NCI-H1105 (cell line): ENCODE measurements around the gene MICOS13.

Source experiments
- DNase-seq: peaks from one replicate; lab custom pipeline; 2025; lab: John Stamatoyannopoulos, UW

Gene MICOS13

GRCh38 chr19:5667751-5668271 is 12.5 kb downstream of the MICOS13 start:
- no peak for DNase-seq

- no peak for DNase-seq
These were observed 13.2 kb downstream of the MICOS13 start for GRCh38 chr19:5666921-5667610.

DNA sequence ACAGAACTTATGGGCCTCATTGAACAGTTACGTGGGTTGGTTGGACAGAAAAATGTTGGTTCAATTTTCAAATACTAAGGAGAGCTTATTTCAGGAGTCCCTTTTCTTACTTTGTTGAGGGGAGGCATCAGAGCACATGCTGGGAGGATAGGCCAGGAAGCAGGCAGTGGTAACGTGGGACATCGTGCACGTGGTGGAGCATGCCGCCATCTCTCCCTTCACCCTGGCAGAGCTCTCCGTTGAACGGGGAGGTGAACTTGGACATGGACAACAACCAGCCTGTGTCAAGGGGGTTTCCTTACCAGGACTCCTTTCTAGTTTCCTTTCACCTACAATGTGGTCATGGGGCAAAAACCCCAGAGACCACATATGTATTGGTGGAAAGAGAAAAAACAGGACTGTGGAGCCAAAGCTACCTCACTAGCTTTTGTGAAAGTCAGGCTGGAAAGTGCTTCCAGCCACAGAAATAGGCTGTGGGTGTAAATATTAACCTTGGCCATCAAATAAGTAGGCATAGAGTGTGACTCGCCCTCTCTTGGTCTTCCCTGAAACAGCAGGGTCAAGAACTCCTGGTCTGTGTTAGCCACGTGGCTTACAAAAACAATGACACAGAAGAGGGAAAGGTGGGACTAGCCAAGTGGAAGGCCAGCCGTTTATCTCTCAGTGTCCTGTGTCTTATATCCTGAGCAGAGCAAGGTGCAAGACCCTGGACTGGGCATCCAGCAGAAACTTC is 14.4 kb downstream of the MICOS13 start:
- no peak for DNase-seq

- DNase-seq: no peak
These were observed 15.8 kb downstream of the MICOS13 start for GRCh38 chr19:5664515-5664914.

- DNase-seq: no peak
These were observed 16.4 kb downstream of the MICOS13 start for GRCh38 chr19:5663904-5664303.

DNA sequence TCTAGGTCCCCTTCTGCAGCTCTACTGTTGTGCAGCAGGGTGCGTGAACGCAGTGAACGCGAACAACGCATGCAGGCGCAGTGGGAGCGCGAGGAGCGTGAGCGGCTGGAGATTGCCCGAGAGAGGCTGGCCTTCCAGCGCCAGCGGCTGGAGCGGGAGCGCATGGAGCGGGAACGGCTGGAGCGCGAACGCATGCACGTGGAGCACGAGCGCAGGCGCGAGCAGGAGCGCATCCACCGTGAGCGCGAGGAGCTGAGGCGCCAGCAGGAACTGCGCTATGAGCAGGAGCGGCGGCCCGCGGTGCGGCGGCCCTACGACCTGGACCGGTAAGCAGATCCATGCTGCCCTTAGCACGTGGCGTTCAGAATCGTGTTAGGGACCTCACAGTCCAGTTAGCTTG is 18.8 kb downstream of the MICOS13 start:
- DNase-seq: no peak

DNA sequence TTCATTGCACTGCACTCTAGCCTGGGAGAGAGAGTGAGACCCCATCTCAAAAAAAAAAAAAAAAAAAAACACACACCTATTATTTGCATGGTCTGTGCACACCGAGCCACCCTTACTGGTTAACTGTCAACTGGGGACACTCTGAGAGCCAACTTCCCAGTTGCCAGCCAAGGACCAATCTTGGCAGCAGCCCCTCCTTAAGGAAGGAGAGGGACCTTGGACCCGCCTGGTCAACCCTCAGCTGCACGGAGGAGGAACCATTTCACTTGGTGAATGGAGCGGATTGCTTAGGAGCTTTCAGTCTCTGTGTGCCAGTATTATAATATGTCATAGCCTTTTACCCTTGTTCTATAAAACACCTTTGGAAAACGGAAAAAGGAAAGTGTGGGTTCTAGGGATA is 24.9 kb downstream of the MICOS13 start:
- DNase-seq: no peak

DNA sequence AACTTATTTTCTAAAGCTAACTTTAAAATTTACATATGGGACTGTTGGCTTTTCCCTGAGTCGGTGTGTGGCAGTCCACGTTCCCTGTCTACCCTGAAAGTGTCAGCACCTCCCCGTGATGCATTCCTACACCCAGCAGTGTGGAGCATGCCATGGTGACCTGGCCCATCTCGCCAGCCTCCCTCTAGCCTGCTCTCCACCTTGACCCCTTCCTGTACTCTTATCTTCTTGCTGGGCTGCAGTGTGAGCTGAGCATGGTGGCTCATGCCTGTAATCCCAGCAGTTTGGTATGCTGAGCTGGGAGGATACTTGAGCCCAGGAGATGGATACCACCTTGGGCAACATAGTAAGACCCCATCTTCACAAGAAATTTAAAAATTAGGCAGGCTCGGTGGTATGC is 25.4 kb downstream of the MICOS13 start:
- no peak for DNase-seq

DNA sequence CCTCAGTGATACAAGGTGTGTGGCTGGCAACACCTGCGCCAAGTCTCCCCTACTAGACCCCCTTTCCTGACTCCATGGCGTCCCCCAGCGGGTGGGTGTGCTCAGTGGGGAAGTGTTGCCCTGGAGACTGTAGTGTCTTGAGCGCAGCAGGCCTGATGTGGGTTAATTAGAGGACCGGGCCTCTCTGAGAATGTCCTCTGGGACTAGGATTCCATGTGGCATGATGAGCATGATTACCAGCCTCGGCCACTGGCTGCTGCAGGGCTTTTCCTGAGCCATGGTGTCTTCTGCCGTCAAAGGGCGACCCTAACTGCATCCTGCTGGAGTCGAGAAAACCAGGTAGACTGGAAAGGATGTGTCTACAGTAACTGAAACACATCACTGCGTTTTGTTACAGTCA is 28.1 kb downstream of the MICOS13 start:
- DNase-seq: no peak

GRCh38 chr19:5651361-5651760 is 29.0 kb downstream of the MICOS13 start:
- DNase-seq: no peak

DNA sequence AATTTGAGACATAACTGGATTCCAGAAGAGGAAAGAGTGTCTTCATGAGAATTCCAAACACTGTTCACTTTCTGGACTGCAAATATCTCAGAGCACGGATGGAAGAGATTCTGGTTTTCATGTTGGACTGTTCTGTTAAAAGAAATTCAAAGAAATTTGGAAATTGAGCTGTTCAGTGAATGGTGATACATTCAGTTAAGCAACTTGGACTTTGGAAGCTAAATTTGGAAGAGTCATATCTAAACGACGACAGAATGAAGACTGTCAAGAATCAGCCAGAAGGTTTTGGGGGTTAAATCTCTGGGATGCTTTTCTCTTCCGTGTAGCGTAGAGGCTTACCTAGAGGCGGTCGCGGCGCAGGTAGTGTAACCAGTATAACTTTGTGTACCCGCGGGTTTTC is 31.9 kb downstream of the MICOS13 start:
- DNase-seq: no peak

DNA sequence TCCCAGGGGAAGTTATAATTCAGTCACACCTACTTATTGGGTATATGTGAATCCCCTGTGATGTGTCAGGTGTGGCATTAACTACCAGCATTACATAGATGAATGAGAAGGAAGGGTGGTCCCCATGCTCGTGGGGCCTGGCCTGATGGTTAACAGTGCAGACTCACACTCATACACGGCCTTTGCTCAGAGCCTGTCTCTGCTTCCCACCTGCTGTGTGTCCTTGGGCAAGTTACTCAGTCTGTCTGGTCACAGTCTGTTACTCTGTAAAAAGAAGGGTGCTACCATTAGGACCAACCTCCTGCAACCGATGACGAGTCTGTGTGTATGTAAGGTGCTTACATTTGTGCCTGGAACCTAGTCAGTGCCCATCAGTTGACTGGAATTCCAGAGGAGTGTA is 33.6 kb downstream of the MICOS13 start:
- DNase-seq: no peak

GRCh38 chr19:5645409-5645808 is 34.9 kb downstream of the MICOS13 start:
- no peak for DNase-seq

DNA sequence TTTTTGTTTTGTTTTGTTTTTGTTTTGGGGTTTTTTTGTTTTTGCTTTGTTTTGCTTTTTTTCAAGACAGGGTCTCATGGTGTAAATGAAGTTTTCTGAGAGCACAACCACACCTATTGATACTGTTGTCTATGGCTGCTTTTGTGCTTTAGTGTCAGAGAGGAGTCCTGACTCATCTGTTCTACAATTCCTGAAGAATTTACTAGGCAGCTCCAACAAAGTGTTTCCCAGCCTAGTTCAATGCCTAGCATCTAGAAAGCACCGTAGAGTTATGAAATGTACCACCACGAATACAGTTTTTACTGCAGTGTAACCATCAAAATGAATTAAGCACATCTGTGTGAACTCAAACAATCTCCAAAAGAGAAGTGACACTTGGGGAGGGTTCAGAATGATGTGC is 36.3 kb downstream of the MICOS13 start:
- no peak for DNase-seq

GRCh38 chr19:5643060-5643459 is 37.3 kb downstream of the MICOS13 start:
- DNase-seq: no peak

- DNase-seq: no peak
These were observed 38.1 kb downstream of the MICOS13 start for GRCh38 chr19:5642204-5642603.

DNA sequence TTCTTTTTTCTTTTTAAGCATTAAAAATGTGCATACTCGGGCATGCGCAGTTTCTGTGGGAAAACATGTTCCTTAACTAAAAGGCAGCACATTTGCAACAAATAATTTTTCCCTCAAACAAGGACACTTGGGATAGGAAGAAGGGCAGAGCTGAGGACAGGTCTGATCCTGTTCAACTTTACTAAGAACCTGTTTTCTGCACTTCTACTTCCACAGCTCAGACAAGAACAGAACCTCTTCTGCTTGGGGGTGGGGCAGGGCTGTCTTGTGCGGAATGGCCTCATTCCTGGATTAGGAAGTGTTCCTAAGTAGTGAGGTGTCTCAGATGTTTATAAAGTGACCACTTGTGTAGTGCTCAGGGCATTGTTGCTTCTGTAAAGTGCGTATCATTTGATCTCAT is 39.1 kb downstream of the MICOS13 start:
- no peak for DNase-seq

- DNase-seq: no peak
These were observed 42.3 kb downstream of the MICOS13 start for GRCh38 chr19:5637971-5638370.

- DNase-seq: no peak
These were observed 44.9 kb downstream of the MICOS13 start for GRCh38 chr19:5635427-5635826.

DNA sequence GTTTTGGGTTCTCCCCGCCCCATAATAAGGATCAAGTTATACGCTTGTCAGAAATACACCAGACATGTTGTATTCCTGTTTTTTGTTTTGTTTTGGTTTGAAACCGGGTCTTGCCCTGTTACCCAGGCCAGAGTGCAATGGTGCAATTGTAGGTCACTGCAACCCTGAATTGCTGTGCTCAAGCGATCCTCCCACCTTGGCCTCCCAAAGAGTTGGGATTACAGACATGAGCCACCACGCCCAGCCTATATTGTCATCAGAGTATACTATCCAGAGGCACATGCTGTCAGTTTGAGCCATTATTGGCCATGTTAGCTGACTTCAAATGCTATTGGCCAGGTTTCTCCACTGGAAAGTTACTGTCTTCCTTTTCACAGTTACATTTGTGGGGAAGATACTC is 47.7 kb downstream of the MICOS13 start:
- no peak for DNase-seq

DNA sequence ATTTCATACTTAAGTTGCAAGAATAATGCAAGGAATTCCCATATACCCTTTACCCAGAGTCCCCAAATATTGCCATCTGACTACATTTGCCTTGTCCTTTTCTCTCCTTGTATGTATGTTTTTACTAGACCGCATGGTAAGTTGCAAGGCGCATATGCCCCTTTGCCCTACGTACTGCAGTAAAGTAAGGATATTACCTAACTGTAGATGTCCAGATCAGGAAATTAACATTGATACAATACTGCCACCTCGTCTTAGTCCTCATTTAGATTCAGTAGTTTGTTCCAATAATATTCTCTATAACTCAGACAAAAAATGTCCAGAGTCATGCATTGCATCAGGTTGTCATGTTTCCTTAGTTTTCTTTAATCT is 48.1 kb downstream of the MICOS13 start:
- DNase-seq: no peak

GRCh38 chr19:5631567-5632240 is 48.6 kb downstream of the MICOS13 start:
- DNase-seq: no peak

DNA sequence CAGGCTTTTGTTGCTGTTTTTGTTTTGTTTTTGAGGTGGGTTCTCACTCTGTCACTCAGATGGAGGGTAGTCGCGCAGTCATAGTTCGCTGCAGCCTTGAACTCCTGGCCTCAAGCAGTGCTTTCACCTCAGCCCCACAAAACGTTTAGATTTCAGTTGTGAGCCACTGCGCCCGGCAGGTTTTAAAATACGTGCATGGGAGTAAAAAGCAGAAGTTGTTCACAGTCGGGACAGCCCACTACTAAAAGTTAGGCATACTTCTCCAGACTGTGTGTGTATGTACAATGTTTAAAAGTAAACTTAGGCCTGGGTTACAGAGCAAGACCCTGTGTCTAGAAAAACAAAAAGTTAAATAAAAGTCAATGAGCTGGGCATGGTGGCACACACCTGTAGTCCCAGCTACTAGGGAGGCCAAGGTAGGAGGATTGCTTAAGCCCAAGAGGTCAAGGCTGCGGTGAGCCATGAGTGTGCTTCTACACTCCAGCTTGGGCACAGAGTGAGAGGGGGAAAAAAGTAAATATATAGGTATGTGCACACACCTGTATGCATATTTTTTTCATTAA is 51.3 kb downstream of the MICOS13 start:
- no peak for DNase-seq
